Pulmonary artery endothelial cell (primary cell): ENCODE measurements around the gene ITIH4. TPM values are rescaled to one million over a fixed set of nuclear protein-coding genes. Genes with fewer than 3 reads are reported as not detected.
"Not testable (repeated sequence)": the region's sequence is repeated elsewhere in the genome, so short reads cannot be mapped to it uniquely, and the experiment has no call there.

Experiments used
- DNase-seq: peaks from one replicate; pipeline ENCODE4 v3.0.0-alpha.2; 2011; ENCODE audit warnings: low read depth, low spot score
- total RNA-seq: library from RNA; depleted of rRNA; stranded (reverse); fragments of >200 nt; gene quantifications from 2 replicates; pipeline ENCODE4 v1.2.3, GENCODE V29; 2014

The ITIH4 gene
- total RNA-seq, 1 donor from 2014 or later = 0.53 TPM

DNA sequence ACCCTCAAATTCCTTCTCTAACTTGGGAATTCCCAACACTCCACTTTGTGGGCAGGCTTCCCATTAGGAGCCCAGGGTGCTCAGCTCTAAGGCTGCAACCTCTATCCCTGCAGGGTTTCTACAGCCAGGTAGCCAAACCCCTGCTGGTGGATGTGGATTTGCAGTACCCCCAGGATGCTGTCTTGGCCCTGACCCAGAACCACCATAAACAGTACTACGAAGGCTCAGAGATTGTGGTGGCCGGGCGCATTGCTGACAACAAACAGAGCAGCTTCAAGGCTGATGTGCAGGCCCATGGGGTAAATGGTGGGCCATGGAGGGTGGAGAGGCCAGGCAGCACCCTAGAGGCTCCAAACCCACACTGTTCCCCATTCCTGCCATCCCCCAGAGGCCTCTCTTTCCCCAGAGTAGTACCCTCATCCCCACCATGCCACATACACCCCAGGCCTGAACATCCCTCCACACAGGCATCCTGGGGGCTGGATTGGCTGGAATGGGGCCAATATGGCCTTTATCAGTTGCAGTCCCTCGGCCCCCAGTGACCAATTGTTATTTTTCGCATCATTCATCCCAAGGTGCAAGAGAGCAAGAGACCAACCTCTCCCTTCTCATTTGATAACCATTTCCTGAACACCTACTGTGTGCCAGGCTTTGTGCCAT lies 45.4 kb downstream of the ITIH4 start:
- no peak for DNase-seq

DNA sequence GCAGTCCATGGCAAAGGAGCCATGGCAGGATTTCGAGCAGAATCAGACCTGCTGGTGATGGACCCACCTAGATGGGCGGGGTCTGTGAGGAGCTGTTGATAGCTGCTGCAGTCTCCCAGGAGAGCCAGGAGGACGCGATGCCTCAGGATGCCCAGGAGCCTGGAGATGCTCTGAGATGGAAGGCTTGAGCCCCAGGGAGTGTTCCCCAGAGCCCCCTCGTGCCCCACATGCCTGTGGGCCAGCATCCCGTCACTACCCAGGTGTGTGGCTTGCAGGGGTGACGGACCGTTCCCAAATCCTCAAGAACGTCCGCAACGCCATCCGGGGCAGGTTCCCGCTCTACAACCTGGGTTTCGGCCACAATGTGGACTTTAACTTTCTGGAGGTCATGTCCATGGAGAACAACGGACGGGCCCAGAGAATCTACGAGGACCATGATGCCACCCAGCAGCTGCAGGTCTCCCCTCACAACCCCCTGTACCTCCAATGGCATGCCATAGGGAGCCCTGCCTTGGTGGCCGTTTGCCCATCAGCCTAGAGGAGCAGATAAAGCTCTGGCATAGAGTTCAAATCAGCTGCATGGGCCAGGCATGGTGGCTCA lies 46.4 kb downstream of the ITIH4 start:
- no peak for DNase-seq

DNA sequence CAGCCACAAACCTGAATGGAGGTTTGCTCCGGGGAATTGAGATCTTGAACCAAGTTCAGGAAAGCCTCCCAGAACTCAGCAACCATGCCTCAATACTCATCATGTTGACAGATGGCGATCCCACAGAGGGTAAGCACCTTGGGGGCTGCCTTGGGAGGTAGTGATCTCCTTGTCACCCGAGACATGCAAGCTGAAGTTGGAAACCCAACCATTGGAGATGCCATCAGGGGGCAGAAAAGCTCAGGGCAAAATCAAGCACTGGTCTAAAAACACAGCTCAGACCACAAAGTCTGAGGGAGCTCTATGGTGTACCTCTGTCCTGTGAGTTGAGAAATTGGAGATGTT lies 47.3 kb downstream of the ITIH4 start:
- no peak for DNase-seq

DNA sequence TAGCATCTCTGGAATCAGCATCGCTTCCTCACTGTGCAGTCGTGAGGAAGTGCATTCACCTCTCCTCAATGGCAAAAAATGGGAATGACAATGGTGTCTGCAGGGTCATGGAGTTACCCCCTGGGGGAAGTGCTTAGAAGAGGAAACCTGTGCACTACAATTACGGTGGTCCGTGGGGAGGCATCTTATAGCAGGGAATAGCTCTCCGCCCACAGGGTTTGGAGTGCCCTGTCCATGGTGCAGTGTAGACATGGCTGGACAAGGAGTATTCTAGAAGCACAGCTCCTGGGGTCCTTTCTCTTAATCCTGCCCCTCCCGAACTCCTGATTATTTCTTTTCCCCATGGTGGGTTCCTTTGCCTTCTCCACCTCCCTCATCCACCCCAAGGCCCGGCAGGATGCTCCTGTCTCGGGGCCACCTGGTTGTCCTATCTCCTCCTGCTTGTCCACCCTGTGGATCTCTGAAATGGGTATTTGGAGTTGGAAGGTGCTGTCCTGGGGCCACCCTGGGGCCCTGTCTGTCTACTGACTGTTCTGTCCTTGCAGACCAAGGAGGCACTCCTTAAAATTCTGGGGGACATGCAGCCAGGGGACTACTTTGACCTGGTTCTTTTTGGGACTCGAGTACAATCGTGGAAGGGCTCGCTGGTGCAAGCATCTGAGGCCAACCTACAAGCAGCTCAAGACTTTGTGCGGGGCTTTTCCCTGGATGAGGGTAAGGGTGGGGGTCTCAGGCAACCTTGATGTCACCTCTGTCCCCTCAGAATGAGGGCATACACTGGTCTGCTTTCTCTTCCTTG lies 47.9 kb downstream of the ITIH4 start:
- no peak for DNase-seq

DNA sequence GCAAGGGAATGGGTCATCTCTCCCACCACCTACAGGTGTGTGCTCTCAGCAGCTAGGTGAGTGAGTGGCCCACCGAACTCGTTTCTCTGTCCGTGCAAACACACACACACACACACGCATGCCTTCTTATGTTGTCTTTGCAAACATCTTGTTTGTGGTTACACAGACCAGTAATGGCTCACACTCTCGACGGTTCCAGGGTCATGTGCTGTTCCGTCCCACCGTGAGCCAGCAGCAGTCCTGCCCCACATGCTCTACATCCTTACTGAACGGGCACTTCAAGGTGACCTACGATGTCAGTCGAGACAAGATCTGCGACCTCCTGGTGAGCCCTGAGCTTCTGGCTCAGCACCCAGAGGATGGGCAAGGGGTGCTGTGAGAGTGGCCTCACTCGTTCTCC lies 48.7 kb downstream of the ITIH4 start:
- no peak for DNase-seq

DNA sequence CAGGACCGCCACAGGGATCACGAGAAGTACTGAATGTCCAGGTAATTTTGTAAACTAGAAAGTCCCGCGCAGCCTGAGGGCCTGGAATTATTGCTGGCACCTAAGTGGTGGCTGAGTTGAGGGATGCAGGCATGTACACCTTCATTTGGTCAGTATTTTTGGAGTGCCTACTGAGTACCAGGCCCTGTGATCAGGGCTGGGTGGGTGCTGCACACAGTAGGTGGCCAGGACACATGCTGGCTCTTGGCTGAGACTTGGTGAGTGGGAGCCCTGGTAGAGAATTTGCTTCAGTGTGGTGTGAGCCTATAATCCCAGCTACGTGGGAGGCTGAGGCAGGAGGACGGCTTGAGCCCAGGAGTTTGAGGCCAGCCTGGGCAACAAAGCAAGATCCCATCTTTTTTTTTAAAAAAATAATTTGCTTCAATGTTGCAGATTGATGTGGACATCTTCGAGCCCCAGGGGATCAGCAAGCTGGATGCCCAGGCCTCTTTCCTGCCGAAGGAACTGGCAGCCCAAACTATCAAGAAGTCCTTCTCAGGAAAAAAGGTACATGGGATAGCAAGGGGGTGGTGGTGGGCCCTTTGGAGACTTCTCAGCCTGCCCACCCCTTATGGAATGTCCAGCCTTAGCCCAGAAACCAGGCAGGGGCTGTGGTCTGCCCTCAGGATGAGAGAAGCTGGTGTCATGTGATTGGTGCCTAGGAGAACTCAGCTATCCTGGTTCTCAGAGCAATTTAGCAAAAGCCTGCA lies 50.5 kb downstream of the ITIH4 start:
- DNase-seq = no peak

DNA sequence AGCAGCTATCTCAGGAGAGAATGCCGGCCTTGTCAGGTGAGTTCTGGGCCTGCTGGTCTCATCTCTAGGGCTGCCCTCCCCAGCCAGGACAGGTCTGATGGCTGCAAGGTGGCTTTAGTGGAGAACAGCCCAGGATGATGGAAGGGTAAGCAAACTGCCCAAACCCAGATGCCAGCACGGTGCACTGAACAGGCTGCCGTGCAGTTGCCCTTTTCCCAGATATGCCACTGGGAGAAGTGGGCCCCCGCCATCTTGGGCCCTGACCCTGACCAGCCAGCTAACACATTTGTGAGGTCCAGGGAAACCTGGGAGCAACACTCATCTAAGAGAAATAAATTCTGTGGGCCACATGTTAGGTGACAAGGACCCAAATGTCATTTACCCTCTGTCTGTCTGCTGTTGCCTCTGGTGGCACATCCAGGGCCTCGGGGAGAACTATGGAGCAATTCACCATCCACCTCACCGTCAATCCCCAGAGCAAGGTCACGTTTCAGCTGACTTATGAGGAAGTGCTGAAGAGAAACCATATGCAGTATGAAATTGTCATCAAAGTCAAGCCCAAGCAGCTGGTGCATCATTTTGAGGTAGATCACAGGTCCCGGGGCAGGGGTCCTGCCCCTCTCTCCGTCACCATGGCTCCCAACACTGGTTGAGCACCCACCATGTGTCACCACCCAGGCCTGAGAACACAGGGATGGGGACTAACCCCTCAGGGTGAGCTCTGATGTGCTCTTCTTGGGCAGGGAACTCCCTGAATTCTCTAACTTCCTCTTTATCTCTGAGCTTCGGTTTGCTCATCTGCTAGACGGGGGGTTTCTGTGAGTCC lies 51.2 kb downstream of the ITIH4 start:
- no peak for DNase-seq

DNA sequence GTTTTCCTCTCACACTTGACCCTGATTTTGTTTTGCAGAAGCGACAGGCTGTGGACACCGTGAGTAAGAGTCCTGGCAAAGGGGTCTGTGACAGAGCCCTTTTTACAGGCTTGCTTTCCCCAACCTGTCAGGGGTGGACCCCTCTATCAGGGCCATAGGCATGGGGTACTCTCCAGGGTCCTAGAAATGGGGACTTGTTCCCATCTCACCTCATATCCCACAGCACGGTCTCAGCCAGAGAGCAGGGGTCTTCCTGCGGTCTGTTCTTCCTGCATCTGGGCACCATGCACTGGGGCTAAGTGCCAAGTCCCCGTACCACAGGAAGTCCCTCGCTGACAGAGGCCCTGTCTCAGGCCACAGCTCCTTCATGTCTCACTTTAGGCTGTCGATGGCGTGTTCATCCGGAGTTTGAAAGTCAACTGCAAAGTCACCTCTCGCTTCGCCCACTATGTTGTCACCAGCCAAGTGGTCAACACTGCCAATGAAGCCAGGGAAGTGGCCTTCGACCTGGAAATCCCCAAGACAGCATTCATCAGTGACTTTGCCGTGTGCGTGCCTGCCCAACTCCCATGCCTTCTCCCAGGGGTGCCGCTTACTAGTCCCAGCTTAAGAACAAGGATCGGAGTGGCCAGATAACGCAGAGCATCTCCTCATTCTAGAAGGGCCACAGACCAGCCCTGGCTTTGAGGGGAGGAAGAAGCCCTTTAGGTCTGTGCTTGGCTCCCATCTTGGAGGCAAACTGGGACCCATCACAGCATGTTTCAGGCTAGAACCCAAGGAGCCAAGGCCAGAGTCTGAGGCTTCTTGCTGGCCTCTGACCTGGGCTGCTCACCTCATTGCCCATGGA lies 52.3 kb downstream of the ITIH4 start:
- DNase-seq = no peak

DNA sequence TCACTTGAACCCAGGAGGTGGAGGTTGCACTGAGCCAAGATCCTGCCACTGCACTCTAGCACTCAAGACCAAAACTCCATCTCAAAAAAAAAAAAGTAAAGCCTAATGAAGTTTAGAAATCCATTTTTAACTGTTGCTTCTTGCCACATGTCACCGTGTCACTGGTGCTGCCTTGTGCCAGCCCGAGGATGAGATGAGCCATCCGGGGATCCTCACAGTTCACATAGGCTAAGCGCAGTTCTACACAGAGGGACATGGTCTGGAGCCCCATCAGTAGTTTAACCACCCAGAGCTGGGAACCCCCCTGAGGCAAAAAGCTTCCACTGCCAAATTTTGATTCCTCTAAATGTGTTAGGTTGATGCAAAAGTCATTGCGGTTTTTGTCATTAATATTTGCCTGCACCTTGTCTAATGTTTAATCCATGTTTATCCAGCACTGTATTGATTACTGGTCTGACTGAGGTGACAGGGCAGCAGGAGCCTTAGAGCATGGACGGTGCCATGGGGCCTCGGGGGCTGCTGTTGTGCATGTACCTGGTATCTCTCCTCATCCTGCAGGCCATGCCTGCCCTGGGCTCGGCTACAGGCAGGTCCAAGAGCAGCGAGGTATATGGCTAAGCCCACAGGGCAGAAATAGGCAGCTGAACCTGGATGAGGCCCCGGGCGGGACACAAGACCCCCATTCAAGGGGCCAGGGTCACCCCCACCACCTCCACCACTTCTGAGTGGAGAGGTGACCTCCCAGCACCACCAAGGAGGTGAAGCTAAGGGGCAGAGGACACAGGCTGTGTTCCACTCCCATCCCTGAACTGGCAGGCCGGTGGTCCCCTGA lies 53.1 kb downstream of the ITIH4 start, which contains the start of gene ITIH1:
TSS of gene ITIH1 (plus strand) at position 473 of the 832 bp plus-strand sequence. CDS start at position 490, 17 bp downstream.
- DNase-seq = no peak

DNA sequence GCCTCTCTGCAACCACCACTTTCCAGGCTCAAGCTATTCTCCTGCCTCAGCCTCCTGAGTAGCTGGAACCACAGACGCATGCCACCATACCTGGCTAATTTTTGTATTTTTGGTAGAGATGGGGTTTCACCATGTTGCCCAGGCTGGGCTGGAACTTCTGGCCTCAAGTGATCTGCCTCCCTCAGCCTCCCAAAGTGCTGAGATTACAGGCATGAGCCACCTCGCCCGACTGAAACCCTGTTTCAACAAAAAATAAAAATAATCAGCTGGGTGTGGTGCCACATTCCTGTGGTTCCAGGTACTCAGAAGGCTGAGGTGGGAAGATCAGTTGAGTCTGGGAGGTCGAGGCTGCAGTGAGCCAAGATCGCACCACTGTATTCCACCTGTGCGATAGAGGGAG lies 54.0 kb downstream of the ITIH4 start:
- DNase-seq = not testable (repeated sequence)

DNA sequence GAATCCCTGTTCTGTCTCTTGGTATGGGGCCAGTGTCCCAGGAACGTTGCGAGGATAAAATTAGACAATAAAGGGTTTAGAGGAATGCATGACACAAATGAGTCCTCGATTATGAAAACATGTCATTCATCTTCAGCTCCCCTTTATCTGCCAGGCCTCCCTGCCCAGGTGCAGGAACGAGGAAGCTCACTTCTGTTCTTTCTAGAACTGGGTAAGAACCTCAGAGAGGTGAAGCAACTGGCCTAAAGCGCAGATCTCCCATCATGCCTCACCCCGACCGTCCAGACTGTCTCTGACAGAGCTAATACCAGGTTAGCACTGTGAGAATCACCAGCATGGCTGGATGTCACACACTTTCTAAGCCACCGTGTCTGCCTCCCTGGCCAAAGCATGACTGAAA lies 54.6 kb downstream of the ITIH4 start:
- no peak for DNase-seq

DNA sequence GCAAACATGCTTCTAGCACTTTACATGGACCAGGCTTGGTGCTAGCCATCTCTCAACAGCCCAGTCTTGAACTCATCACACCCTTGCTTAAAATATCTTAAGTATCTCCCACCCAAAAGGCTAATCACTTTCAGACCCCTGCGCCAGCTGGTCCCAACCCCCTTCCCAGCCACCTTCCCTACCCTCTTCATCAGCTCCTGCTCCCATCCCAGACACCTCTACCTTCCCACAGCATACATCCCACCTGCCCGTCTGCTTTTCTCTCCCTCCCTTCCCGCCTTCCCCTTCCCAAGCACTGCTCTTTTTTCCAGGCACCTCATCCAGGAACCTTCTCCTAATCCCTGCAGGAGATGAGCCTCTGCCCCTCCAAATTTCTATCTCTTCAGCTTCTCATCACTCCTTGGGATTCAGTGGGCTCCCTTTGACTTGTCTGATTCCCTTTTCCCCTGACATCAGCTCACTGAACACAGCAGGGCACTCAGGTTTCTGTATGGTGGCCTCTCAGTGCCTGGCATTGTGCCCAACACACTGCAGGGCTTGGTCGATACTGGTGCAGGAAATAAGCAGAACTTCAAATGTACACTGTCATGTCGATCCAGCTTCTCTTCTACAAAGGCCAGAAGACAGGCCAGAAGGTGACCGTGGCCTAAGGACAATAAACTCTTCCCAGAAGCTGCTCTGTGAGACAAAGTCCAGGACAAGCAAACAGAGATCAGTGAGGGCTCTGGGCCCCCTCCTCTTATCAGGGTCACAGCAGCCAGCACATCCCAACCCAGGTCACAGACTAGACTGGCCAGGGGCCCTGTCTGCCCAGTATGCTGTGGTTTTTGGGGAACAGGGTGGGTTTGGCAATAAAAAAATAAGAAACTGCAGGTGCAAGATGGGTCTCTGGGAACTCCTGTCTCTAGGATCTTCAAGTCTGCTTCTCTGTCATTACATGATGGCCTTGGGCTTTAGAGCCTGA lies 55.3 kb downstream of the ITIH4 start:
- DNase-seq = no peak

DNA sequence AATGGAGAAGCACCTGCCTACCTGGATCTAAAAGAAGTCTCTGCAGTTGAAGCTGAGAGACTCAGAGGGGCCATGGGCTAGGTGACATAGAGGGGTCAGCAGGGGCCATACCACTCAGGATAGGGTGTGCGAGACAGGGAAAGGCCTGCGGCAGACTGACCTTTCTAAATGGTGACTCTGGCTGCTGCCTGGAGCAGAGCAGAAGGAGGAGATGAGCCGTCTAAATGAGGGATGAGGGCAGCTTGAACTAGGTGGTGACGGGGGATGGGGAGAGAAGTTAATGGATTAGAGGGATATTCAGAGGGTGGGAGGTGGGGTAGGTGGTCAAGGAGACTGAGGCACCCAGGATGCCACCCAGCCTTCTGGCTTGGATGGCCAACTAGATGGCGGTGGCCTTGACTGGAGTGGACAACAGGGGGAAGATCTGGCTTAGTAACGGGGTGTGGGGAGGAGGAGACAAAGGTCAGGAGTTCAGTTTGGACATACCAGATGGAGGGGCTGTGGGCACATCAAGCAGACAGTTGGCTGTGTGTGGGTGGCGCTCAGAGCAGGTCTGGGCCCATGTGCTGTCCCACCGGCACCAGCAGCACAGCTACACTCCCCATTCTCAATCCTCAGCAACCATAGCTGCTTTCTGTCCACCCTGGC lies 56.3 kb downstream of the ITIH4 start:
- no peak for DNase-seq

DNA sequence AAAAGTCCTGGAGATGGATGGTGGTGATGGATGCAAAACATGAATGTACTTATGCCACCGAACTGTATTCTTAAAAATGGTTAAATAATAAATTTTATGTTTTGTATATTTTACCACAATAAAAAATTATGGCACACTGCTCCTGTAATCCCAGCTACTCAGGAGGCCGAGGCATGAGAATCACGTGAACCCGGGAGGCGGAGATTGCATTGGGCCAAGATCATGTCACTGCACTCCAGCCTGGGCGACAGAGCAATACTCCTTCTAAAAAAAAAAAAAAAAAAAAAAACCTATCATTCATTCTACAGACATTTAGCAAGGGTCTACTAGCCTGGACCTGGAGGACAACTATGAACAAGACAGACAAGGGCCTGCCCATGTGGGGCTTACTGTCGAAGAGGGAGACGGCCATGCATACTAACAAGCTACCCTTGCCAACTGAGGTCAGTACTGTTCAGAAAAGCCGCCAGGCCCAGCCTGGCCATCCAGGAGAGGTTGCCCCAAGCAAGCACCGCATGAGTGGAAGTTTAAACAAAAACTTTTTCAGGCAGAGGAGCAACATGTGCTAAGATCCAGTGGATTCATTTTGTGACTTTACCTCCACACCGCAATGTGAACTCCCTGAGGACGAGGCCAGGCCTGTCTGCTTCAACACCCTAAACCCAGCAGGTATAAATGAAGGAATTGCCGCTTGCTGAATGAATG lies 57.0 kb downstream of the ITIH4 start:
- no peak for DNase-seq

DNA sequence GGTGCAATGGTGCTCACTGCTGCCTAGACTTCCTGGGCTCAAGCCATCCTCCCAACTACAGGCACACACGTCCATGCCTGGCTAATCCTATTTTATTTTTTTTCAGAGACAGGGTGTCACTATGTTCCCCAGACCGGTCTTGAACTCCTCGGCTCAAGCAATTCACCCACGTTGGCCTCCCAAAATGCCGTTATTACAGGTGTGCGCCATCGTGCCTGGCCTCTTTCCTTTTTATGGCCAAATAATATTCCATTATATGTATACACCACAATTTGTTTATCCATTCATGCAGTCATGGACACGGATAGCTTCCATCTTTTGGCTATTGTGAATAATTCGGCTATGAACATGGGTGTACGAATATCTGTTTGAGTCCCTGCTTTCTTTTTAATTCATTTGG lies 58.8 kb downstream of the ITIH4 start:
- DNase-seq = no peak

DNA sequence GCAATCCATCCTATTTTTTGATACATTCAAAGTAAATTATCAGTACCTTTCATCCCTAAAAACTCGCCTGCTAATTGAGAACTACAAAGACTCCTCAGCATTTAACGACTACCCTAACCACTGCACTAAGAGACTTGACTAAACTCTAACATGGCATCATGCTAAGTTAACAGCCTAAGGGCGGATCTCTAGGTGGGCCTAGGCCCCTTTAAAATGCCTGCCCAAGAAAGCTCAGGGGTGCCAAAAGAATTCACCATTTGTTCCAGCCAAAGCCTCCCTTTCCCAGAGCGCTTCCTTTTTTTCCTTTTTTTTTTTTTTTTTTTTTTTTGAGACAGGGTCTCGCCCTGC lies 59.2 kb downstream of the ITIH4 start:
- DNase-seq = no peak
